ENCODE results near the gene PSMD6.

PSMD6 gene

GRCh38 chr3:63991666-63992065 is 31.6 kb downstream of the PSMD6 start:
- no peak overlapping the region for H3K27ac ChIP-seq (ENCODE audit: low read depth, low read length)
- H3F3A ChIP-seq (ENCODE audit: insufficient read depth), result no peaks in the 10 kb centered on the region
- no peaks in the 10 kb centered on the region for H3K9me2 ChIP-seq (replicated peaks; ENCODE audit: insufficient read depth, low read length)
- no peaks in the 10 kb centered on the region for H4K20me1 ChIP-seq (ENCODE audit: low read depth, low read length)
- H2AFZ ChIP-seq (ENCODE audit: low read depth, low read length, severe bottlenecking), result no peak overlapping the region
- no peak overlapping the region for H3K4me2 ChIP-seq (ENCODE audit: low read depth, low read length, poor library complexity, severe bottlenecking)
- no peaks in the 10 kb centered on the region for H3K79me2 ChIP-seq (ENCODE audit: insufficient read depth, low read length)
- H3K4me3 ChIP-seq (ENCODE audit: insufficient read depth, low read length, poor library complexity, severe bottlenecking), result no peak overlapping the region
- H3K36me3 ChIP-seq (ENCODE audit: low read length), result peaks cover 13% of the 10 kb centered on the region
- TF ChIP-seq EZH2phosphoT487 (conservative IDR thresholded peaks at IDR 0.05; ENCODE audit: low read length) (no peak), CTCF (IDR thresholded peaks at IDR 0.05; ENCODE audit: insufficient read depth, low read length, poor library complexity, severe bottlenecking) (no peak)
- no peaks in the 10 kb centered on the region for H3K27me3 ChIP-seq (ENCODE audit: low read length)
- H3K9me3 ChIP-seq (ENCODE audit: insufficient read depth, low read length), result no peaks in the 10 kb centered on the region
- no peak overlapping the region for H3K9ac ChIP-seq (ENCODE audit: low read length)

GRCh38 chr3:63990733-63991132 is 32.6 kb downstream of the PSMD6 start:
- no peak overlapping the region for H2AFZ ChIP-seq (ENCODE audit: low read depth, low read length, severe bottlenecking)
- no peak overlapping the region for H3K9ac ChIP-seq (ENCODE audit: low read length)
- H3K4me3 ChIP-seq (ENCODE audit: insufficient read depth, low read length, poor library complexity, severe bottlenecking), result no peak overlapping the region
- H3K27me3 ChIP-seq (ENCODE audit: low read length), result no peaks in the 10 kb centered on the region
- H4K20me1 ChIP-seq (ENCODE audit: low read depth, low read length), result no peaks in the 10 kb centered on the region
- no peak overlapping the region for H3K4me2 ChIP-seq (ENCODE audit: low read depth, low read length, poor library complexity, severe bottlenecking)
- no peaks in the 10 kb centered on the region for H3K79me2 ChIP-seq (ENCODE audit: insufficient read depth, low read length)
- H3K9me3 ChIP-seq (ENCODE audit: insufficient read depth, low read length), result no peaks in the 10 kb centered on the region
- no peaks in the 10 kb centered on the region for H3F3A ChIP-seq (ENCODE audit: insufficient read depth)
- no peak for TF ChIP-seq CTCF (IDR thresholded peaks at IDR 0.05; ENCODE audit: insufficient read depth, low read length, poor library complexity, severe bottlenecking)
- TF ChIP-seq EZH2phosphoT487 (conservative IDR thresholded peaks at IDR 0.05; ENCODE audit: low read length), result no peak
- peaks cover 13% of the 10 kb centered on the region for H3K36me3 ChIP-seq (ENCODE audit: low read length)
- no peak overlapping the region for H3K27ac ChIP-seq (ENCODE audit: low read depth, low read length)
- H3K9me2 ChIP-seq (replicated peaks; ENCODE audit: insufficient read depth, low read length), result no peaks in the 10 kb centered on the region

GRCh38 chr3:63990204-63990603 is 33.1 kb downstream of the PSMD6 start:
- Histone ChIP-seq H2AFZ (ENCODE audit: low read depth, low read length, severe bottlenecking) (no peak overlapping the region), H3F3A (ENCODE audit: insufficient read depth) (no peaks in the 10 kb centered on the region), H3K4me2 (ENCODE audit: low read depth, low read length, poor library complexity, severe bottlenecking) (no peak overlapping the region), H3K36me3 (ENCODE audit: low read length) (peaks cover 13% of the 10 kb centered on the region), H3K4me3 (ENCODE audit: insufficient read depth, low read length, poor library complexity, severe bottlenecking) (no peak overlapping the region), H3K9ac (ENCODE audit: low read length) (no peak overlapping the region), H3K27ac (ENCODE audit: low read depth, low read length) (no peak overlapping the region), H3K9me2 (replicated peaks; ENCODE audit: insufficient read depth, low read length) (no peaks in the 10 kb centered on the region), H3K79me2 (ENCODE audit: insufficient read depth, low read length) (no peaks in the 10 kb centered on the region), H3K27me3 (ENCODE audit: low read length) (no peaks in the 10 kb centered on the region), H4K20me1 (ENCODE audit: low read depth, low read length) (no peaks in the 10 kb centered on the region), H3K9me3 (ENCODE audit: insufficient read depth, low read length) (no peaks in the 10 kb centered on the region)
- TF ChIP-seq CTCF (IDR thresholded peaks at IDR 0.05; ENCODE audit: insufficient read depth, low read length, poor library complexity, severe bottlenecking), result no peak

- Histone ChIP-seq H4K20me1 (ENCODE audit: low read depth, low read length) (no peaks in the 10 kb centered on the region), H3K4me2 (ENCODE audit: low read depth, low read length, poor library complexity, severe bottlenecking) (no peak overlapping the region), H3K27me3 (ENCODE audit: low read length) (no peaks in the 10 kb centered on the region), H3K4me3 (ENCODE audit: insufficient read depth, low read length, poor library complexity, severe bottlenecking) (no peak overlapping the region), H3K79me2 (ENCODE audit: insufficient read depth, low read length) (no peaks in the 10 kb centered on the region), H2AFZ (ENCODE audit: low read depth, low read length, severe bottlenecking) (no peak overlapping the region), H3K9me3 (ENCODE audit: insufficient read depth, low read length) (no peaks in the 10 kb centered on the region), H3K9ac (ENCODE audit: low read length) (no peak overlapping the region), H3K36me3 (ENCODE audit: low read length) (peaks cover 13% of the 10 kb centered on the region), H3F3A (ENCODE audit: insufficient read depth) (no peaks in the 10 kb centered on the region), H3K27ac (ENCODE audit: low read depth, low read length) (no peak overlapping the region), H3K9me2 (replicated peaks; ENCODE audit: insufficient read depth, low read length) (no peaks in the 10 kb centered on the region)
- TF ChIP-seq CTCF (IDR thresholded peaks at IDR 0.05; ENCODE audit: insufficient read depth, low read length, poor library complexity, severe bottlenecking) (no peak), EZH2phosphoT487 (conservative IDR thresholded peaks at IDR 0.05; ENCODE audit: low read length) (no peak)
Measured at GRCh38 chr3:63988943-63989342, 34.4 kb downstream of the PSMD6 start.
